NCI-H82 treated with DMSO at 0.1 percent for 48 hours (cell line): ENCODE data around the gene CHRNB1.

ENCODE experiments used
- DNase-seq: peaks from one replicate; lab custom pipeline; 2025; ENCODE audit not compliant: unreplicated experiment; lab: John Stamatoyannopoulos, UW

CHRNB1 gene

DNA sequence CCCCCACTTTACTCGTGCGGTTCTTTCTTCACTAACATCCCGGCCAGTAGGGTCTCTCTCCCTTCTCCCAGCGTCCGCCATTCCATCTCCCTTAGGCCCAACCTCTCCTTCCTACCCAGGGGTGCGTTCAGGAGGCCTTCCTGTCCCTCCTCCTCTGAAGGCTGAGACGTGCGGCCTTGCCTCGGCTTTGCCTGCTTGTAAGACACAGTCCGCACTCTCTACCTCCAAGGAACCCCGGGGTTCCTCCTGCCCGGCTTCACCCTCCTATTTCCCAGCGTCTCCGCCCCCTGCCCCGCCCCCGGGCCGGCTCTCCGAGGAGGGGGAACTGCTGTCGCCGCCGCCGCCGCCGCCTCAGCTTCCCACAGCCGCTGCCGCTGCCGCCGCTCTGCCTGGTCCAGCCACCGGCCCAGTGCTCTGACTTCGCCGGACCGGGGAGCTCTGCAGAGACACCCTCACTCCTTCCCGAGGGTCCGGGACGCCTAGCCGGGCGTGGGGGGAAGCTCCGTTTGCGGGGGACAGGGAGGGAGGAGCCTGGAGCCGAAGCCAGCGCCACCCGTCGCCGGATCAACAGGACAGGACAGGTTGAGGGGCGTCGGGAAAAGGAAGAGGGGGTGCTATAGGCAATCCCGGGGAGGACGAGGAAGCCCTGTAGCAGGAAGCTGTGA lies 6.8 kb upstream of the CHRNB1 start:
- DNase-seq, result no peak

DNA sequence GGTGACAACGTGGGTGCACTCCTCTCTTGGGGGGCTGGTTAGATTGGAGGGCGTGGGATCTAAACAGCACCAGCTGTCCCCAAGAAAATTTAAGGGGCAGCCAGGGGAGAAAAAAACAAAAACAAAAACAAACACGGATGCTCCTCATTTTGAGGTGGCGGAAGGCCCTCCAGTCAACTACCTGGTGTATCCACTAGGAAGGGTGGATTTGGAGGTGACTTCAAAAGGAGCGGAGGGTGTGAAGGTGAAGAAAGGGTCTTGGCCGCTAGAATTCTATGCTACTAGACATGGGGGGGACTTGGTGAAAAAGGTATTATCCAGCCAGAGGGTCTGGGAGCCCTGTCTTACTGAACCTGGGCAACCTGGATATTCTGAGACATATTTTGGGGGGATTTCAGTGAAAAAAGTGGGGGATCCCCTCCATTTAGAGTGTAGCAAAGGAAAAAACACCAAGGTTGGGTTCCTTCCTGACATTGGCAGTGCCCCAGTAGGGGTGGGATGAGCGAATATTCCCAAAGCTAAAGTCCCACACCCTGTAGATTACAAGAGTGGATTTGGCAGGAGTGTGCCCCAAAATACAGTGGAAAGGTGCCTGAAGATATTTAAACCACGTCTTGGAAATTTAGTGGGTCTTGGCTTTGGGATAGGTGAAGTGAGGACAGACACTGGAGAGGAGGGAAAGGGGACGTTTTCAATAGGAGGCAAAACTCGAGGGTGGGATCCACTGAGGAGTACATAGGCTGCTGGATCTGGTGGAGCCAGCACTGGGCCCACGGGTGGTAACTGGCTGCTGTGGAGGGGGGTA lies 6.0 kb upstream of the CHRNB1 start:
- DNase-seq, result no peak

DNA sequence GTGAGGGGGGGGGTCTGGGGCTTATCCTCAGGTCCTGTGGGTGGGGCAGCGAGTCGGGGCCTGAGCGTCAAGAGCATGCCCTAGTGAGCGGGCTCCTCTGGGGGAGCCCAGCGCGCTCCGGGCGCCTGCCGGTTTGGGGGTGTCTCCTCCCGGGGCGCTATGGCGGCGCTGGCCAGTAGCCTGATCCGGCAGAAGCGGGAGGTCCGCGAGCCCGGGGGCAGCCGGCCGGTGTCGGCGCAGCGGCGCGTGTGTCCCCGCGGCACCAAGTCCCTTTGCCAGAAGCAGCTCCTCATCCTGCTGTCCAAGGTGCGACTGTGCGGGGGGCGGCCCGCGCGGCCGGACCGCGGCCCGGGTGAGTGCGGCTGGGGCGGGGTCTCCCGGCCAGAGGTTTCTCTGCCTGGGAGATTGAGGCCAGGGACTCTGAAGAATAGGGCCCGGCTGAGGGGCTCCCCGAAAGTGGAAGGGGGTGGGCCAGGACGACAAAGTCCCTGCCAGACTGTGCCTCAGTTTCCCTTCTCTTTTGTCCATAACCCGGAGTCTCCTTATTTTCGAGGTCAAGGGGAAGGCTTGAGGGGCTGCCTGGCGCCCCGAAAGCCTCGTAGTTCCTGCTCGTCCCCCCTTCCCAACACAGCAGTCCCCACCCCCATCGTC lies 5.3 kb upstream of the CHRNB1 start, which contains the start of gene FGF11:
Gene FGF11 (plus strand): TSS at position 51 of the 651 bp plus-strand sequence. CDS start 109 bp downstream, at position 160.
- no peak for DNase-seq

DNA sequence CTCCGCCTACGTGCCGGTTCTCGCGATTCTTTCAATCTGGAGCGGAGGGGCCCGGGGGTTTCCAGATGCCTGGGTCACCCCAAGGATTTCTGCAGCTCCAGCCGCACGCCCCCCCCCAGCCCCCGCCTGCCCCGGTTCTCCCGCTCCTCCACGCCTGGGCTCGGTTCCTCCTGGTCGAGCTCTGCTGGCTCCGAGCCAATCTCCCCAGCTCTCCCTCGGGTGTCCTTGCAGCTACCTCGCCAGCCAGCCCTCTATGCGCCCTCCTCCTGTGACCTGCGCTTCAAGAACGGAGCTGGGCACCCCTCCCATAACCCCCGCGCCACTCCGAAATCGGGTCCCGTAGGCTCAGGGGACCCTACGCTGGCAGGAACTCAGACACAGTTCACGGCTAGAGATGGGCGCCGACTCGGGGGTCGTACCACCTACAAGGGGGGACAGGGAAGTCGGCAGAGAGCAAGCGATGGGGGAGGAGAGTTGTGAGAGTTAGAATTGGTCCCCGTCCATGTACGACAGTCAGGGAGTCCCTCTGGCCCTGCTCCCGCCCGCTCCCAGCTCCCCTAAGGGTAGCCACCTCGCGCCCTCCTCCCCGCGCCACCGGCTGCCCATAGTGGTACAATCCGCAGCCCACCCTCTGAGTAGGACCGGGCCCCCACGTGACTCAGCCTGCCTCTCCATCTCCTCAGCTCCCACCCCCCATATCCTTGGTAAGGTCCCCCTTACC lies 4.6 kb upstream of the CHRNB1 start:
- peak; percentile 74 for DNase-seq

DNA sequence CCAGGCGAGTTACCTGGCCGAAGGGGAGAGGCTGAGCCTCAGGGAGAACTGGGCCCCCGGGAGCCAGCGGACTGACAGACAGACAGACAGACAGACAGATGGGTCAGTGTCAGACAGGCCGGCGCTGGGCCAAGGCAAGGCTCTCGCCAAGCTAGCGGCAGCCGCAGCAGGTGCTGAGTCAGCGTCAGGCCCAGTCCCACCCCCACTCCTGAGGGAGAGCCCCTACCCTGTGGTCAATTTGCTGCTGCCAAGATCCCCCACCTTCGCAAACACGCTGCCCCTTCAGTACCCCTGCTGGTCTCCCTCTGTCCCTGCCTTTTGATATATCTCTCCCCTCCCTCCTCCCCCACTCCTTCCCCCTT lies 4.0 kb upstream of the CHRNB1 start:
- peak; percentile 57 for DNase-seq

DNA sequence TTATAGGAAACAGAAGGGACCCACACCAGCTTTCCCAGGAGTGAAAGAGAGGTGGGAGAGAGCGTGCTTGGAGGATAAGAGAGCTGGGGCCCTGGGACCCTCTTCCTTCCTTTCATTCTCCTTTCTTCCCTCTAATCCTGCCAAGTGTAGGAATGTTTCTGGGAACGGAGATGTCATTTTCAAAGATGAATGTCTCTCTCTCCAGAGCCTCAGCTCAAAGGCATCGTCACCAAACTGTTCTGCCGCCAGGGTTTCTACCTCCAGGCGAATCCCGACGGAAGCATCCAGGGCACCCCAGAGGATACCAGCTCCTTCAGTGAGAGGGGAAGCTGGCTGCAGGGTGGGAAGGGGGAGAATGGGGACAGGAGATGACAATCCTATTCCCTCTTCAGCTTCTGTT lies 3.6 kb upstream of the CHRNB1 start:
- no peak for DNase-seq

DNA sequence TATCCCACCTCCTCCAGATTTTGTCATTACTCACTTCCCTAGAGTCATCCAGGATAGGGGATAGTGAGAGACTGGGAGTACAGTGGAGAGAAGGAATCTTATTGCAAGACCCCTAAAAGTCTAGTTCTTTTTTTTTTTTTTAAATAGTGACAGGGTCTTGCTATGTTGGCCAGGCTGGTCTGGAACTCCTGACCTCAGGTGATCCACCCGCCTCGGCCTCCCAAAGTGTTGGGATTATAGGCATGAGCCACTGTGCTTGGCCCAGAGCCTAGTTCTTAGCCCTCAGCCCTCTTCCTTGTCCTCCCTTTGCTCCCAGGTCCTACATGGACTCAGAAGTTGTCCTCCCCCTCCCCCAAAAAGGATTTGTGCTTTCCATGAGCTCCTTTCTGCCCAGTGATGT lies 2.7 kb upstream of the CHRNB1 start:
- no peak for DNase-seq

DNA sequence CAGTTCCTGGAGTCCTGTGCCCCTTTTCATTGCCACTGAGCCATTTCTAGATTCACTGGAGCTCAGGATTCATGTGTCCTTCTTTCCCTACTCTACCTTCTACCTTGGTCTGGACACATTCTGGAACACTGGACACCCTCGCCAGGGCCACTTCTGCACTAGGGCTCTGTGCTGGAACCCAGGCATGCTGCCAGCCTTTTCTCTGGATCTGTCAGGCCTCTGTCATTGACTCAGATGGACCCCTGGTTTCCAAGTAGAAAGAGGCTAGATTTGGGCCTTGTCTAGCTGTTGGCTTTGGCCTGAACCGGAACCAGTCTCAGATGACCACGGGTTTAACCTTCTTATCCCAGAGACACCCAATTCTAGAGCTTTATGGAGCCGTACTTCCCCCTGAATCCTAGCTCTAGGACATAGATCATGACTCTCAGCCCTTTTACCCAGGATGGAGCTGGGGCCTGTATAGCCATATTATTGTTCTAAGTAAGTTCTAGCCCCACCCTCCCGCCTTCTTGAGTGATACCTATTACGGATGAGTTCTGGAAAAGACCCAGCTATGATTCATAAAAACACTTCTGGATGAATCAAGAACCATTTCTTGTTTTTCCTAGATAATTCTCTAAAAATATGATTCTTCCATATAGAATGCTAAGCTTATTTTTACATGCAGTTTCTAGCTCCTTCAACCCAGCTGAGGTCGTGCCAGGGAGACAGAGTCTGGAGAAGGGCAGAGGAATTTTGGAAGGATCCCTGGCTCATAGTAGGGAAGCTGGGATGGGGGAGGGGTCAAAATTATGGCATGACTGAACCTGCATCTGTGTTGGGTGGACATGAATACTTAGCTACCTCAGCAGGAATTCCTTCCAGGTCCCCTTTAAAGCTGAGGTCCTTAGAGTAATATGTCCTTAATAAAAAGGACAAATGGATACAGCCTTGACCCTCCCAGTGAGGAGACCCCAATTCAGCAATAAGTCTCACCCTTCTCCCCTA lies 1.1 kb upstream of the CHRNB1 start:
- no peak for DNase-seq

DNA sequence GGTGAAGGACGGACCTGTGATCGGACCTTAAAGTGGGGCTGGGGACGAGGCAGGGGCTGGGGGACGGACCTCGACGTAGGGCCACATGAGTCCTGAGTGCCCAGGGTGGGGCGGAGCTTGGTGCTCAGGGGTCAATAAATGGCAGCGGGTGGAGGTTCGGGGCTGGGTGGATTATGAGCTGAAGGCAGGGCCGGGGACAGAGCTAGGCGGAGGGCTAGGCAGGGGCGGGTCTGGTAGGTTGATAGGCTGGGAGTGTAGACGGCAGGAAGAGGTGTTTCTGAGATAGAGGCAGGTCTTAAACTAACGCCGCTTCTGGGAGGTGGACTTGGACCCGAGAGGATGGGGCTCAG lies 733 bp downstream of the CHRNB1 start:
- DNase-seq, result peak; percentile 80

DNA sequence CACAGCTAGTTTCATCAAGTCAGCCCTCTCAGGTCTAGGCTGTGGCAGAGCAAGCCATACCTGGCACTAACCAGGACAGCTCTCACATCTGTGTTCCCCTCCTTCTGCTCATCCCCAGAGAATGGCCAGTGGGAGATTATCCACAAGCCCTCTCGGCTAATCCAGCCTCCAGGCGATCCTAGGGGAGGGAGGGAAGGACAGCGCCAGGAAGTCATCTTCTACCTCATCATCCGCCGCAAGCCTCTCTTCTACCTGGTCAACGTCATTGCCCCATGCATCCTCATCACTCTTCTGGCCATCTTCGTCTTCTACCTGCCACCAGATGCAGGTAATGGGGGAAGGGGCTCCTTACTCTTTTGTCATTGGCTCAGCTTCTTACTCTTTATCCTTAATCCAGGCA lies 3.6 kb downstream of the CHRNB1 start:
- DNase-seq, result peak; percentile 22

DNA sequence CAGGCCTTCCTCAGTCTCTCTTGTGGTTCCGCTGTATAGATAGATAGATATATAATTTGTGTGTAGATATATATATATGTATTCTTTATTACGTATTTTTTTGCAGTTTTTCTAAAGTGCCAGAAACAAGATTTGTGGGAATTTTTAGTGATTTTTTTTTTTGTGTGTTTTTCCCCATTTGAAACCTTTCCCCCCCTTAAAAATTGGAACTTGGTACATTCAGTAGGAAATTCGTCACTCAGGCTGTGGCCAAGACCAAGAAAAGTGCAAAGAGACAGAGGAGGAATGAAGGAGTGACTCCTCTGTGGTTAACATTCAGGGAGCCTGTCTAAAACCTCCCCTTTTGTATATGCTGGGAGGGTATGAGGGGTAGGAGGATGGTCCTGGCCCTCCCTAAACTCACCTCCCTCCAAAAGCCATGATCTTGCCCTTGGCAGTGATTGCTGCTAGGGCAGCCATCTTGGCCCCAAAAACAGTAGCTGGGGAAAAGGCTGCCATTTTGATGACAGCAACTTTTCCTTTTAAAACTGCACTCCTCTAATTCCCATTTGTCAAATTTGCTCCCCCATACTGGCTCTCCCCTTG lies 15.2 kb downstream of the CHRNB1 start:
- DNase-seq, result no peak

DNA sequence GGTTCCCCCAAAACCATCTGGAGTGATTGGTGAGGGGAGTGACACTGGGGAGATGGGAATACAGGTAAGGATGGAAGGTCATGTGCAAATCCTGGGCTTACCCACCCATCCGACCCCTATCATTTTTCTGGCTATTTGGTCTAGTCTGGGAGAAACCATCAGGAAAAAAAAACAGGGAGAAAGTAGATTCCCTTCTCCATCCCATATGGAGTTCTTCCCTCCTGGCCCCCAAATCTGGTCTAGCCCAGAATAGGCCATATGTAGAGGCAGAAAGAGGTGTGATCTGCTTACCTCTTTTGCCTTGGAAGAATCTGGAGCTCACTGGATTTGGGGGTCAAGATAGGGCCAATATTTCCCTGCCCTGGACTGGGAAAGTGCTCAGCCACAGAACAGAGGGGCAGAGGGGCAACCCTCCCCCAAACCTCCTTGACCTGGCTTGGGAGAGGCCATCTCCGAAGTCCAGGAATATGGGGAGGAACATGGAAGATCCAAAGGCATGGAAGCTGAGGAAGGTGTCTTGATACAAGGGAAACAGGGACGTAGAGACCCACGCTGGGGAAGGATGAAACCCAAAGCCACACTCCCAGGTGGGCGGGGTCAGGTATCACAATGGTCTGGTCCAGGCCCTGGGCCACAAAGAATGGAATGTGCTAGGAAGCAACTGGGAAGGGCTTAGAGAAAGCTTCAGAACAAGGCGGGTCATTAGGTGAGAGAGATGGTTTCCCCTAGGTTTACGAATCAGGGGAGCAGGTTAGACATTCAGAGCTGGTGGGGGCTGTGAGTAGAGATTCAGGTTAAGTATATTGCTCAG lies 16.2 kb downstream of the CHRNB1 start:
- DNase-seq, result no peak

DNA sequence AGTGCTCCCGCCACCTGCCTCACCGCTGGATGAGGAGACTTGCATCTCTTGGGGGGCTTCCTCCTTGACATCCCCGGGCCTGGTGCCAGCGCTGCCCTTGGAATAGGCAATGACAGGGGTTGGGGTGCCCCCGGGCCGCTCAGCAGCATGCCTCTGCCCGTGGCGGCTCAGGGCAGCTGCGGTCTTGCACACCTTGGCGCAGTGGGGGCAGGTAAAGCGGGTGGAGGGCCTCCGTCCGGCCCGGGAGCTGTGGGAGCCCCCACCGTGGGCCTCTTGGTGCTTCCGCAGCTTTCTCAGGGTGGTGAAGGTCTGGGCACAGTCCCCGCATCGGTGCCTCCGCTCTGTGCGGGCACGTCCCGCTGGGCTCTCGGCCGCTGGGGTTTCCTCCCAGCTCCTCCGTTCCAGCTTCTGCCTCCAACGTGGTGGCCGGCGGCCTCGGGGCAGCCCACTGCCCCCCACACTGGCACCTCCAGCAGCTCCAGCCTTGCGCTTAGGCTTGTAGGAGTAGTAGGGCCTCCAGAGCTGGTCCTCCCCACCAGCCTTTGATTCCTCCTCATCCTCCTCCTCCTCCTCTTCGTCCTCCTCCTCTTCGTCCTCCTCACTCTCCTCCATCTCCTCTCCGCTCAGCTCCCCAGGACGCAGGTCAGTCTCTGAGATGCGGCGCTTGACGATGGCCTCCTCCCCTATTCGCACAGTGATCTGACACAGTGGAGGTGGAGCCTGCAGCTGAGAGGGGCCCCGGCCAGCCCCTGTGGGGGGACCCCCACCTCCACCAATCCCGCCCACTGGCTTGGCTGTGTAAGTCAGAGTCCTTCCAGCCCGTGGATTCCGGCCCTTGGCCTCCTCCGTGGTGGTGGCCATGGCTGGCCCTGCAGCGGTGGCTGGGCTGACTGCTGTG lies 17.9 kb downstream of the CHRNB1 start:
- DNase-seq, result no peak

DNA sequence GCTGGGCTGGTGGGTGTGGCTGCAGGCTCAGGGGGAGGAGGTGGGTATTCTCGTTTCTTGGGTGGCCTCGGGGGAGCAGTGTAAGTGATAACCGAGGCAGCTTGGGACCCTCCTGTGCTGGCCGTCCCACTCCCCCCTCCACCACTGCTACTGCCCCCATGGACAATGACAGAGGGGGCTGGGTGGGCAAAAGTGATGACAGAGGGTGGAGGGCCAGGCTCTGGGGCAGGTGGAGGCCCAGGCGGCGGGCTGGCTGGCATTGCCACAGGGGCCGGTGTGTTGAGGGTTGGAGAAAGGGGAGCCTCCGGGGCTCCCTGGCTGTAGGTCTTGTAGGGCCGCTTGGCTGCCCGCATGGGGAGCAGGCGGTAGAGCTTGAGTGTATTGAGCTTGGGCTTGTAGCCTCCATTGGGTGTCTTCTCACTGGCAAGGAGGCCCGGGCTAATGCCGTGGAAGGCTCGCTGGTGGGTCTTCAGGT lies 18.5 kb downstream of the CHRNB1 start:
- DNase-seq, result no peak

DNA sequence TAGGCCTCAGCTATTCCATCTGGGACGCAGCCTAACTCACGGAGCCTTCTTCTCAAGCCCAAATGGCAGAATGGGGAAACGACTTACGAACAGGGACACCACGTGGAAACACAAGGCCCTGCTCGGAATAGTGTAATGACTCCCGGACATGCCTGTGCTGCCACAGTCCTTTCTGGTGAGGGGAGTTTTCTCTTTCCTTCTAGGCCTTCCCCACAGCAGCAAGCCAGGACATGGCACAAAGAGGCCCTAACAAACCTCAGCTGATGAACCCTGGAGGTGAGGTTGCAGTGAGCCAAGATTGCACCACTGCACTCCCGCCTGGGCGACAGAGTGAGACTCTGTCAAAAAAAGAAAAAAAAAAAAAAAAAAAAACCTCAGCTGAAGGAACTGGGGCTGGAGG lies 19.2 kb downstream of the CHRNB1 start:
- DNase-seq, result no peak

DNA sequence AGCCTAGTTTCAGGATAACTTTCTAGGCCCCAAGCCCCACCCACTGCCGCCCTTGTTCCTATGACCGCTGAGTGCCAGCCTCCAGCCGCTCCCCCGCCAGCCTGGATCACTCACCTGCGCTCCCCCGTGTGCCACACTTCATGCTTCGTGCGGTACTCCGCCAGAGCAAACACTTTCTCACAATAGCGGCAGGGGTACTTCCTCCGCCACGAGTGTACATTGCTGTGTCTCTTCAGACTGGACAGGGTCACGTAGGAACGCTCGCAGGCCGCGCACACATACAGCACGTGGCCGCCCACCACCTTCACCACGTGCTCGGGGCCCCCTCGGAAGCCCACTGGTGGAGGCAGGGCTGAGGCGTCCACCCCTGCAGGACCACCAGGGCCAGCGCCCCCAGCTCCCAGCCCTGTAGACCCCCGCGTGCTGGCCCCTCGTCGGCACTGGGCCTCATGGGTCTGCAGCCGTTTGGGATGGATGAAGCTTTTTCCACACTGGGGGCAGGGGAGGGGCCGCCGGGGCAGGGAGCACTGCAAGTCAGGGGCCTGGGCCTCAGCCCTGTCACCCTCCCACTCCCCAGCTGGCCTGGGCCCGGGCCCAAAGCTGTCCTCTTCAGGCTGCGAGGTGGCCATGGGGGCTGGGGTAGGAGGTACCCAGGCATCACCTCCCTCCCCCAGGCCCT lies 20.9 kb downstream of the CHRNB1 start:
- DNase-seq, result no peak

DNA sequence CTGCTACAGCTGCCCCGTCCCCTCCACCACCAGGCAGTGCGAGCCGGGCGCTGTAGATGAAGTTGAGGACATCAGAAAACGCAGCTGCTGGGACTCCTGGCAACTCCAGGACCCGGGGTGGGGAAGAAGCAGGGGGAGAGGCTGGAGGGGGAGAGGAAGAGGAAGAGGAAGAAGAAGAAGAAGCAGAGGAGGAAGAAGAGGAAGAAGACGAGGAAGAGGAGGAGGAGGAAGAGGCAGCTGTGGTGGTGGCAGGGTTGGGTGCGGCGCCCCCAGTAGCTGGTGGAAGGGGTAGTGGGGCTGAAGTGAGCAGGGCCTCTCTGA lies 21.4 kb downstream of the CHRNB1 start:
- DNase-seq, result no peak
